Vagina (tissue), 2 donors: ENCODE results near the gene STXBP4.

Experiments
- POLR2AphosphoS5 ChIP-seq, 2 donors: sonication (generic); formaldehyde crosslinking; IDR thresholded peaks; one replicate each; pipeline ENCODE4 v1.9.0; 2017; ENCODE audit warnings: antibody characterized with exemption in 2 of 2, mild to moderate bottlenecking in 2 of 2, low read depth in 1 of 2; ENCODE audit not compliant: insufficient read depth in 1 of 2
- TF ChIP-seq, protein P1 (sequence below), 3 experiments: fragments of 450-650 bp in 2 of 3; fragments of 200-600 bp in 1 of 3; sonication (generic) in 1 of 3; IDR thresholded peaks; one replicate each; pipeline ENCODE4 v1.5.1; 2017 to 2019; ENCODE audit warnings: antibody characterized with exemption in 3 of 3, mild to moderate bottlenecking in 2 of 3, moderate library complexity in 2 of 3

DNA sequence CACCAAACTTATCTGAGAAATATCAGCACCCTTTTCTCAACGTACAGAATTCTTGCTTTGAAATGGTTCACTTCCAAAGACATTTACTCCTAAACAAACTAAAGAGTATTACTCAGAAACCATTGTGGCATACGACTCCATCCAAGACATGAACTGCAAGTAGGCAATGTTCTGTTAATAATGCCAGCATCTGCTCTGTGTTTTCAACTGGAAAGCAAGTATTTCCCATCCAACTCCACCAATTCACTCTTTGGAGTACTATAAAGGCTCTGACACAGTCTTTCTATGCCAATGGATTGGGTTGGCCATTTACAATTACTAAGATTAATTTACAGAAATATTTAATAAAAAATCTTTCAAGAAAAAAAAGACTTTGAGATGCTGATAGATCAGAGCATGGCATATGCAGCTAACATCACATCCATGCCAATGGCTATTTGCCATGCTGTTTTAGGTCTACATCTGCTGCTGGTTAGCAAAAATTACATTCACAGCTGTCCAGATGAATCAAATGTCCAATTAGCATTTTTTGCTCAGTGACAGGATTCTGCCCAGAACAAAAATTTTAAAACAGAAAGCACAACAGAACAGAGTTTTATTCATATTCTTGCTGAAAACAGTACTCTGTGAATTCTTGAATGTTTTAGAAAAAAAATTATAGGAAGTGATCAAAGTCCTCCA, 230.3 kb downstream of the STXBP4 start:
- TF ChIP-seq, protein P1, sequence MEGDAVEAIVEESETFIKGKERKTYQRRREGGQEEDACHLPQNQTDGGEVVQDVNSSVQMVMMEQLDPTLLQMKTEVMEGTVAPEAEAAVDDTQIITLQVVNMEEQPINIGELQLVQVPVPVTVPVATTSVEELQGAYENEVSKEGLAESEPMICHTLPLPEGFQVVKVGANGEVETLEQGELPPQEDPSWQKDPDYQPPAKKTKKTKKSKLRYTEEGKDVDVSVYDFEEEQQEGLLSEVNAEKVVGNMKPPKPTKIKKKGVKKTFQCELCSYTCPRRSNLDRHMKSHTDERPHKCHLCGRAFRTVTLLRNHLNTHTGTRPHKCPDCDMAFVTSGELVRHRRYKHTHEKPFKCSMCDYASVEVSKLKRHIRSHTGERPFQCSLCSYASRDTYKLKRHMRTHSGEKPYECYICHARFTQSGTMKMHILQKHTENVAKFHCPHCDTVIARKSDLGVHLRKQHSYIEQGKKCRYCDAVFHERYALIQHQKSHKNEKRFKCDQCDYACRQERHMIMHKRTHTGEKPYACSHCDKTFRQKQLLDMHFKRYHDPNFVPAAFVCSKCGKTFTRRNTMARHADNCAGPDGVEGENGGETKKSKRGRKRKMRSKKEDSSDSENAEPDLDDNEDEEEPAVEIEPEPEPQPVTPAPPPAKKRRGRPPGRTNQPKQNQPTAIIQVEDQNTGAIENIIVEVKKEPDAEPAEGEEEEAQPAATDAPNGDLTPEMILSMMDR (IDR thresholded peaks at IDR 0.05): no peak
- TF ChIP-seq POLR2AphosphoS5 (IDR thresholded peaks at IDR 0.05; ENCODE audit: insufficient read depth in 1 of 2, low read depth in 1 of 2): no peak
